ENCODE data around the gene COA6. TPM values are rescaled to one million over a fixed set of nuclear protein-coding genes. Genes with fewer than 3 reads are reported as not detected.
"Not testable (repeated sequence)": the region's sequence is repeated elsewhere in the genome, so short reads cannot be mapped to it uniquely, and the experiment has no call there.

COA6 gene
- total RNA-seq, 4 donors from 2014 or later: 15.3 to 21.8 (median 15.8) TPM

- DNase-seq (ENCODE audit: low spot score) (no peak), ATAC-seq (ENCODE audit: low FRiP score) (no peak)
- no peak for TF ChIP-seq CTCF (IDR thresholded peaks at IDR 0.05)
Observed at GRCh38 chr1:234398849-234399381, 25.7 kb downstream of the COA6 start.

GRCh38 chr1:234399515-234399914, 26.3 kb downstream of the COA6 start:
- not testable (repeated sequence) for ATAC-seq (ENCODE audit: low FRiP score)

GRCh38 chr1:234400773-234401172, 27.5 kb downstream of the COA6 start:
- no peak for TF ChIP-seq CTCF (IDR thresholded peaks at IDR 0.05)
- no peak for ATAC-seq (ENCODE audit: low FRiP score)
- DNase-seq (ENCODE audit: low spot score): no peak

More at GRCh38 chr1:234399515-234399914, 26.3 kb downstream of the COA6 start:
- DNase-seq (ENCODE audit: low spot score): not testable (repeated sequence)

GRCh38 chr1:234401658-234402057, 28.4 kb downstream of the COA6 start:
- no peak for TF ChIP-seq CTCF (IDR thresholded peaks at IDR 0.05)
- ATAC-seq (ENCODE audit: low FRiP score) (no peak), DNase-seq (ENCODE audit: low spot score) (no peak)

- DNase-seq (ENCODE audit: low spot score) (no peak), ATAC-seq (ENCODE audit: low FRiP score) (no peak)
- no peak for TF ChIP-seq CTCF (IDR thresholded peaks at IDR 0.05)
Observed at GRCh38 chr1:234402939-234403338, 29.7 kb downstream of the COA6 start.

- no peak for DNase-seq (ENCODE audit: low spot score)
- no peak for ATAC-seq (ENCODE audit: low FRiP score)
- TF ChIP-seq CTCF (IDR thresholded peaks at IDR 0.05): no peak
Observed at GRCh38 chr1:234405676-234406075, 32.4 kb downstream of the COA6 start.

- no peak for TF ChIP-seq CTCF (IDR thresholded peaks at IDR 0.05)
- ATAC-seq (ENCODE audit: low FRiP score): no peak
- no peak for DNase-seq (ENCODE audit: low spot score)
Observed at GRCh38 chr1:234406871-234407270, 33.6 kb downstream of the COA6 start.

- ATAC-seq (ENCODE audit: low FRiP score) (no peak), DNase-seq (ENCODE audit: low spot score) (no peak)
- no peak for TF ChIP-seq CTCF (IDR thresholded peaks at IDR 0.05)
Observed at GRCh38 chr1:234408757-234409156, 35.5 kb downstream of the COA6 start.

Data from omental fat pad (tissue), 4 donors.